Astrocyte (in vitro differentiated cells and primary cell): ENCODE measurements around the gene LMCD1. TPM values are rescaled to one million over a fixed set of nuclear protein-coding genes. Genes with fewer than 3 reads are reported as not detected.
A peak's percentile ranks its signal among the peaks of the same experiment; 100 is the strongest.

ENCODE experiments used
- DNase-seq: peaks from one replicate; pipeline ENCODE4 v3.0.0-alpha.2; 2010; ENCODE audit warnings: low read depth
- FAIRE-seq: peaks from 2 replicates; lab custom pipeline; 2011; peaks lifted over from hg19 to GRCh38; lab: Jason Lieb, UNC
- H2AFZ ChIP-seq: 2 replicates; pipeline ENCODE4 v1.6.0; 2012; ENCODE audit warnings: low read depth, low read length, inconsistent platforms
- H3K27ac ChIP-seq: 2 replicates; pipeline ENCODE4 v1.5.1; 2011; ENCODE audit warnings: low read depth, low read length, inconsistent platforms
- H3K27me3 ChIP-seq: 2 replicates; pipeline ENCODE4 v1.6.0; 2011; ENCODE audit warnings: low read length, inconsistent platforms; ENCODE audit not compliant: insufficient read depth
- H3K36me3 ChIP-seq: 2 replicates; pipeline ENCODE4 v1.5.1; 2011; ENCODE audit warnings: low read length, inconsistent platforms; ENCODE audit not compliant: insufficient read depth
- H3K4me1 ChIP-seq: 2 replicates; pipeline ENCODE4 v1.5.1; 2011; ENCODE audit warnings: low read length, inconsistent platforms; ENCODE audit not compliant: insufficient read depth
- H3K4me2 ChIP-seq: 2 replicates; pipeline ENCODE4 v1.6.0; 2012; ENCODE audit warnings: low read length, inconsistent platforms
- H3K4me3 ChIP-seq: 2 replicates; pipeline ENCODE4 v1.5.1; 2011; ENCODE audit warnings: low read depth, mild to moderate bottlenecking, low read length, inconsistent platforms; ENCODE audit not compliant: insufficient read depth
- H3K79me2 ChIP-seq: 2 replicates; pipeline ENCODE4 v1.6.0; 2012; ENCODE audit warnings: mild to moderate bottlenecking, low read length, inconsistent platforms; ENCODE audit not compliant: insufficient read depth
- H3K9ac ChIP-seq: 2 replicates; pipeline ENCODE4 v1.6.0; 2012; ENCODE audit warnings: mild to moderate bottlenecking, low read length, inconsistent platforms
- H3K9me3 ChIP-seq: 2 replicates; pipeline ENCODE4 v1.5.1; 2012; ENCODE audit warnings: low read depth, mild to moderate bottlenecking, low read length, inconsistent platforms; ENCODE audit not compliant: insufficient read depth
- H4K20me1 ChIP-seq: 2 replicates; pipeline ENCODE4 v1.6.0; 2012; ENCODE audit warnings: low read length, inconsistent platforms; ENCODE audit not compliant: insufficient read depth
- H3K27ac Mint-ChIP-seq: one replicate; pipeline ENCODE4 v1.8.0; 2021; ENCODE audit warnings: mild to moderate bottlenecking, mixed read lengths; ENCODE audit not compliant: unreplicated experiment
- H3K27me3 Mint-ChIP-seq: one replicate; pipeline ENCODE4 v1.8.0; 2021; ENCODE audit warnings: low read depth, mixed read lengths; ENCODE audit not compliant: unreplicated experiment
- H3K36me3 Mint-ChIP-seq: one replicate; pipeline ENCODE4 v1.8.0; 2021; ENCODE audit warnings: low read depth, mixed read lengths; ENCODE audit not compliant: unreplicated experiment
- H3K4me1 Mint-ChIP-seq: one replicate; pipeline ENCODE4 v1.8.0; 2021; ENCODE audit warnings: low read depth, mixed read lengths; ENCODE audit not compliant: unreplicated experiment
- H3K4me3 Mint-ChIP-seq: one replicate; pipeline ENCODE4 v1.8.0; 2021; ENCODE audit warnings: mild to moderate bottlenecking, moderate library complexity, mixed read lengths; ENCODE audit not compliant: unreplicated experiment
- H3K9me3 Mint-ChIP-seq: one replicate; pipeline ENCODE4 v1.8.0; 2021; ENCODE audit warnings: mild to moderate bottlenecking, mixed read lengths; ENCODE audit not compliant: unreplicated experiment
- CTCF ChIP-seq: IDR thresholded peaks from 2 replicates; pipeline ENCODE4 v1.5.1; 2011; ENCODE audit warnings: low read depth, mild to moderate bottlenecking, inconsistent platforms, low read length, moderate library complexity; ENCODE audit not compliant: insufficient read depth
- EZH2 ChIP-seq: IDR thresholded peaks from 2 replicates; pipeline ENCODE4 v1.6.1; 2012; ENCODE audit warnings: mild to moderate bottlenecking, low read length, inconsistent platforms; ENCODE audit not compliant: insufficient read depth
- total RNA-seq: library from RNA; stranded (reverse); gene quantifications from 2 replicates; pipeline ENCODE4 v1.2.1, GENCODE V29; 2021

LMCD1 gene
- total RNA-seq, 1 donor from 2014 or later: 374 TPM

DNA sequence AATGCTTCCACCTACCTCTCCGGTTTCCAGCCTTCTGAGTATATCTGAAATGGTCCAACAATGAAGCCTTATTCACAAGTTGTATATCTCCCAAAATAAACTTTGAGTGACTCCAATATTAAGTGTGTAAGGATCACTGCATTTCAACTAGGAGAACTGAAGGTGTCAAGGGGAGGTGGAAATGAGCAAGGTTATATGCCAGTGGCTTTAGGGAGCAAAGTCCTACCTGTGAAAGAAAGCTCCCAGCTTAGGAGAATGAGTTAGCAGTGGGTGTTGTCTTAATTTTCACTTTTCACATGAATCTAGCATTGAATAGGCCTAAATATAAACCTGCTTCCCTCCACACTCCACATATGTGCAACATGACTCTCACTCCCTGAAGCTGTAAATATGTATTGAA, 29.0 kb downstream of the LMCD1 start:
- peaks cover 83% of the 10 kb centered on the region for H3K4me1 Mint-ChIP-seq
- no peaks in the 10 kb centered on the region for H3K9me3 Mint-ChIP-seq
- Histone ChIP-seq H3K9ac (no peak overlapping the region), H3K4me3 (no peak overlapping the region), H3K4me2 (peak overlapping the region; percentile 37), H4K20me1 (peaks cover 9% of the 10 kb centered on the region), H3K9me3 (no peaks in the 10 kb centered on the region), H3K79me2 (peaks cover 6% of the 10 kb centered on the region), H3K27me3 (no peaks in the 10 kb centered on the region), H3K4me1 (peaks cover 31% of the 10 kb centered on the region), H2AFZ (no peak overlapping the region), H3K36me3 (no peaks in the 10 kb centered on the region), H3K27ac (no peak overlapping the region)
- TF ChIP-seq EZH2: no peak
- TF ChIP-seq CTCF: no peak
- DNase-seq: no peak
- peaks cover 41% of the 10 kb centered on the region for H3K36me3 Mint-ChIP-seq
- no peaks in the 10 kb centered on the region for H3K27me3 Mint-ChIP-seq
- peak overlapping the region; percentile 36 for H3K4me3 Mint-ChIP-seq
- peak; percentile 54 for FAIRE-seq
- peak overlapping the region; percentile 77 for H3K27ac Mint-ChIP-seq

- Mint-ChIP-seq H3K27ac (peak overlapping the region; percentile 84), H3K4me1 (peaks cover 85% of the 10 kb centered on the region), H3K4me3 (peak overlapping the region; percentile 55), H3K9me3 (no peaks in the 10 kb centered on the region), H3K27me3 (no peaks in the 10 kb centered on the region), H3K36me3 (peaks cover 41% of the 10 kb centered on the region)
- Histone ChIP-seq H2AFZ (no peak overlapping the region), H3K79me2 (peaks cover 3% of the 10 kb centered on the region), H3K27me3 (no peaks in the 10 kb centered on the region), H3K36me3 (peaks cover 8% of the 10 kb centered on the region), H3K27ac (no peak overlapping the region), H3K9me3 (no peaks in the 10 kb centered on the region), H4K20me1 (peaks cover 4% of the 10 kb centered on the region), H3K4me1 (peaks cover 41% of the 10 kb centered on the region), H3K9ac (no peak overlapping the region), H3K4me2 (peak overlapping the region; percentile 31), H3K4me3 (no peak overlapping the region)
- DNase-seq: peak; percentile 53
- peak; percentile 65 for FAIRE-seq
- TF ChIP-seq CTCF (no peak), EZH2 (no peak)
These were observed 30.7 kb downstream of the LMCD1 start for GRCh38 chr3:8532251-8532871.
